ENCODE data around the gene PGLYRP3. TPM values are rescaled to one million over a fixed set of nuclear protein-coding genes. Genes with fewer than 3 reads are reported as not detected.

The PGLYRP3 gene
- total and polyA plus RNA-seq, 3 donors from 2014 or later = 0.28 TPM; not detected in 2

DNA sequence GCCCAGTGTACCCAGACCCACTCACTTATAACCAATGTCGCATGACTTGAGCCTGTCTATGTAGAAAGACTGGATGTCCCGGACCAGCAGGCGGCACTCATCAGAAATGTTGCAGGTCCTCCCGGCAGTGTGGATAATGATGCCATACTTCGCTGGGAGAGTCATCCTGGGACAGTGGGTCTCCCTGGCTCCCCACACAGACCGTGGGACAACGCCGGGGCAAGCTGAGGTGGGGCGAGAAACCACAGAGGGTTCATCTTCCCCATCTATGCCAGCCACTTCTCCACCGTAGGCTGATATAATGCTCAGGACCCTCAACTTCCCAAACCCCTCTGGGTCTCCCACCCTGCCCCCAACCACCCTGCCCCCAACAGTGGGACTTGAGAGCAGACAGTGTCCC, 27.6 kb upstream of the PGLYRP3 start:
- TF ChIP-seq, protein P1, sequence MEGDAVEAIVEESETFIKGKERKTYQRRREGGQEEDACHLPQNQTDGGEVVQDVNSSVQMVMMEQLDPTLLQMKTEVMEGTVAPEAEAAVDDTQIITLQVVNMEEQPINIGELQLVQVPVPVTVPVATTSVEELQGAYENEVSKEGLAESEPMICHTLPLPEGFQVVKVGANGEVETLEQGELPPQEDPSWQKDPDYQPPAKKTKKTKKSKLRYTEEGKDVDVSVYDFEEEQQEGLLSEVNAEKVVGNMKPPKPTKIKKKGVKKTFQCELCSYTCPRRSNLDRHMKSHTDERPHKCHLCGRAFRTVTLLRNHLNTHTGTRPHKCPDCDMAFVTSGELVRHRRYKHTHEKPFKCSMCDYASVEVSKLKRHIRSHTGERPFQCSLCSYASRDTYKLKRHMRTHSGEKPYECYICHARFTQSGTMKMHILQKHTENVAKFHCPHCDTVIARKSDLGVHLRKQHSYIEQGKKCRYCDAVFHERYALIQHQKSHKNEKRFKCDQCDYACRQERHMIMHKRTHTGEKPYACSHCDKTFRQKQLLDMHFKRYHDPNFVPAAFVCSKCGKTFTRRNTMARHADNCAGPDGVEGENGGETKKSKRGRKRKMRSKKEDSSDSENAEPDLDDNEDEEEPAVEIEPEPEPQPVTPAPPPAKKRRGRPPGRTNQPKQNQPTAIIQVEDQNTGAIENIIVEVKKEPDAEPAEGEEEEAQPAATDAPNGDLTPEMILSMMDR (IDR thresholded peaks at IDR 0.05) = no peak
- no peak for TF ChIP-seq POLR2A (IDR thresholded peaks at IDR 0.05)
- peaks cover 10% of the 10 kb centered on the region for H3K4me1 ChIP-seq
- no peak overlapping the region for H3K4me3 ChIP-seq
- intact Hi-C loops (cut with DNase I; ENCODE audit: low total_unique reads) = no loop called here
- H3K36me3 ChIP-seq (ENCODE audit: low read depth, missing control alignments) = no peaks in the 10 kb centered on the region
- no peak for DNase-seq
- no peaks in the 10 kb centered on the region for H3K27me3 ChIP-seq
- H3K27ac ChIP-seq = no peak overlapping the region
- H3K9me3 ChIP-seq = no peaks in the 10 kb centered on the region
- 88 to 100% methylated on average over 5 to 10 of the region's 10 CpGs for WGBS, 2 donors

DNA sequence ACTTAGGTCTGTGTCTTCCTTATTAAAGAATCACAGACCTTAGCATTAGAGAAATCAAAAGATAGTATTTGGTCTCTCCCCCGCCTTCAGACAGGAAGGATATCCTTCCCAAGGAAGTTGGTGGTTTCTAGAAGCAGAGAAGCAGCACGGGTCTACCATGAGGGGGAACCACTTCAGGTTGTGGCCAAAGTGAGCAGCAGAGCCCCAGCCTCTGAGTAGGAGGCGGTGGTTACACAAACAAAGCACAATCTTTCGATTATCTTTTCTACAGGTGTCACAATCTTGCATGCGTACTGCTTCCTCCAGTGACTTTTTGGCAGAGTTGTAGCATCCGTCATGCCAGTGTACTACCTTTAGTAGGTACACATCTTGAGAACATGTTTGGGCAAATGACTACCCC, 27.1 kb upstream of the PGLYRP3 start:
- intact Hi-C loops (cut with DNase I; ENCODE audit: low total_unique reads) = no loop called here
- TF ChIP-seq, protein P1 (IDR thresholded peaks at IDR 0.05) = no peak
- no peak for TF ChIP-seq POLR2A (IDR thresholded peaks at IDR 0.05)
- H3K27ac ChIP-seq = no peak overlapping the region
- H3K9me3 ChIP-seq = no peaks in the 10 kb centered on the region
- 85 to 88% methylated on average over 6 of the region's 6 CpGs for WGBS, 2 donors
- peaks cover 10% of the 10 kb centered on the region for H3K4me1 ChIP-seq
- DNase-seq = no peak
- H3K27me3 ChIP-seq = no peaks in the 10 kb centered on the region
- no peaks in the 10 kb centered on the region for H3K36me3 ChIP-seq (ENCODE audit: low read depth, missing control alignments)
- H3K4me3 ChIP-seq = no peak overlapping the region

DNA sequence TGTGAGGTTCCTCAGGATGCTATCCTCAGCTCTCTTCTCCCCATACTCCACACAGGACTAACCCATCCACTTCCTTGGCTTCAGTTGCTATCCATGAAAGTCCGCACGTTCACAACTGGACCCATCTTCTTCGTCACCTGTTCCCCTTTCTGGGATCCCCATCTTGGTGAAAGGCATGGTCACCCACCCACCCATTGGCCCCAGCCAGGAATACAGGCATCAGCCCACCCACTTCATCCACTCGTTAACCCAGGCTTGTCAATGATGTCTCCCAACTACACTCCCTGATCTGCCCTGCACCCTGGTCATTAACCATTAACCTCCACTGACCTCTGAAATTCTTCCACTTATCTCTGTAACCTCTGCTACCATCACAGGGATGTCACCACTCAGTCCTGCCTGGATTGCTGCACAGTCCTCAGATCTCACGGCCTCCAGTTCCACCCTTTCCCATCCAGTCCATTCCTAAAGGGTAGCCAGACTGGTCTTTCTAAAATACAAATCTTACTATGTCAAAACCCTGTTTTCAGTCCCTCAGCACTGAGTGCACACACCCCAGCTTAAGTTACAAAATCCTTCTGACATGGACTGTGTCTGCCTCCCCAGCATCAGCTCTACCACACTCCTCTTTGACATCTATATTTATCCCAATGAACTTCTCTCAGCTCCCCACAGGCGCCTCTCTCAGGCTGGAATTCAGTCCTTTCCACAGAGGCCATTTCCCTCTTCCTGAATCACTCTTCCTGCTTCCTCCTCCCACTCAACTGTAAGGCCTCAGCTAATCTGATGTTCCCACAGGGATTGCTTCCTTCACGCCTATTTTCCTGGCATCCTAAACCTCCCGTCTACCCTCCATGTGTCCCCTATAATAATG, 25.5 kb upstream of the PGLYRP3 start:
- TF ChIP-seq POLR2A (IDR thresholded peaks at IDR 0.05) = no peak
- TF ChIP-seq, protein P1 (IDR thresholded peaks at IDR 0.05) = no peak

DNA sequence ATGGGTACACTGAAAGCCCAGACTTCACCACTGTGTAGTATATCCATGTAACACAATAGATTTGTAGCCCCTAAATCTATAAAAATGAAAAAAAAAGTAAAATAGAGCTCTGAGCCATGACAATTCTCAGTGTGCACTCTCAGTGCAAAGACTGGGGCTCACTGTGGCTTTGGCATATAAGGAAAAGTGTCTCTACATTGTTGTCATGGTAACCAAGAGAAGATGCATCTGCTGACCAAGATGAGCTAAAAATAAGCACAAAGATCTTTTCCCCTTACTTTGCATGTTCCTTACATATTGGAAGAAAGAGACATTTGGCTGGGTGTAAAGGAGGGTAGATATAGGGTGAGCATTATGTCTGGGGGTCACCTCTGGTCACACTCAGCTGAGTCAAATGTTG, 23.9 kb upstream of the PGLYRP3 start:
- DNase-seq = no peak
- intact Hi-C loops (cut with DNase I; ENCODE audit: low total_unique reads) = no loop called here

More for the DNA sequence above, 25.5 kb upstream of the PGLYRP3 start:
- Histone ChIP-seq H3K36me3 (ENCODE audit: low read depth, missing control alignments) (no peaks in the 10 kb centered on the region), H3K4me3 (no peak overlapping the region), H3K27ac (no peak overlapping the region), H3K4me1 (peaks cover under 1% of the 10 kb centered on the region), H3K9me3 (no peaks in the 10 kb centered on the region), H3K27me3 (no peaks in the 10 kb centered on the region)
- intact Hi-C loops (cut with DNase I; ENCODE audit: low total_unique reads) = no loop called here
- 67 to 78% methylated on average over 8 of the region's 8 CpGs for WGBS, 2 donors
- no peak for DNase-seq

More for the DNA sequence above, 23.9 kb upstream of the PGLYRP3 start:
- H3K36me3 ChIP-seq (ENCODE audit: low read depth, missing control alignments) = no peaks in the 10 kb centered on the region
- H3K27ac ChIP-seq = no peak overlapping the region
- no peaks in the 10 kb centered on the region for H3K27me3 ChIP-seq
- H3K4me3 ChIP-seq = no peak overlapping the region
- TF ChIP-seq, protein P1 (IDR thresholded peaks at IDR 0.05) = no peak
- no peak for TF ChIP-seq POLR2A (IDR thresholded peaks at IDR 0.05)
- no peaks in the 10 kb centered on the region for H3K4me1 ChIP-seq
- no peaks in the 10 kb centered on the region for H3K9me3 ChIP-seq
